ENCODE data around the gene CCNG2.
"Not testable (repeated sequence)": the region's sequence is repeated elsewhere in the genome, so short reads cannot be mapped to it uniquely, and the experiment has no call there.

The CCNG2 gene

DNA sequence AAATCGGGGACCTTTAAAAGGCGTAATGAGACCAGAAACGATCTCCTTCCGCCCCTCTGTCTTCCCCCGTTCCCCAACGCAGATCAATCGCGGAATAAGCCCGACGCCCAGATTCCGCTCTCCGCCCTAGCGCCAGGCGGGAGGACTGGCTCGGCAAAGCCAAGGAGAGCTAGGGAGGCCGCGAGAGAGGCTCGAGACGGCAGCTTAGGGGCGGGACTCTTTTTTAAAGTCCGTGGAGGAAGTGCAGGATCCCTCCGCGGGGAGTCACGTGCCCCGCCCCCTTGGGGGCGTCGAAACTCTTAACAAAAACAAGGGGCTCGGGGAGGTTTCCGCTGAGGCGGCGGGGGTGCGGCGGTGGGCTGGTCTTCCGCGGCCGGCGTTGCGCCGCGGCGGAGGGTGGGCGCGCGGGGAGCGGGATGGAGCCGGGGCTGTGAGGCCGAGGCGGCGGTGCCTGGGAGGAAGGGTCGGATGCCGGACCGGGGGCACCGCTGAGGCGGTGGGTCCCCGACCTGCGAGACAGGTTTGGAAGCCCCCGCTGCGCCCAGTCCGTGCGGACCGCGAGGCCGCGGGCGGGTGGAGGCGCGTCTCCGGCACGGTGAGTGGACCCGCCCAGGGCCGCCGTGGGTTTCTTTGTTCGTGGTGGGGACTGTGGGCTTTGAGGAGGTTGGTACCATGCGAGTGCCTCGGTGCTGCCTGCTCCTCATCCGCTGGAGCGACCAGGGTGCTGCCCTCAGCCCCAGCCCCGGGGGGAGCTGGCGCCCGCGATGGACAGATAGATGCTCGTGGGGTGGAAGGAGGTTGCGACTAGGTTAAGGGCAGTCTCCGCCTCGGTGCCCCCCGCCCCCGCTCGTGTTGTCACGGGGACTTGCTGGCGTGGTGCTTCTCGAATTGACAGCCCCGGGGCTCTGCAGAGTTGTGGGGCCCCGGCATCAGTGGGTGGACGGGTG is at the start of gene CCNG2:
CCNG2 (plus strand) TSS at position 296 of the 947 bp plus-strand sequence. CDS start 1,326 bp downstream, outside the sequence.
- DNase-seq (ENCODE audit: low read depth in 2 of 2), result peak; percentile 65 to 73

GRCh38 chr4:77110730-77111129 is 46.3 kb upstream of the CCNG2 start:
- DNase-seq (ENCODE audit: low read depth in 2 of 2), result no peak

DNA sequence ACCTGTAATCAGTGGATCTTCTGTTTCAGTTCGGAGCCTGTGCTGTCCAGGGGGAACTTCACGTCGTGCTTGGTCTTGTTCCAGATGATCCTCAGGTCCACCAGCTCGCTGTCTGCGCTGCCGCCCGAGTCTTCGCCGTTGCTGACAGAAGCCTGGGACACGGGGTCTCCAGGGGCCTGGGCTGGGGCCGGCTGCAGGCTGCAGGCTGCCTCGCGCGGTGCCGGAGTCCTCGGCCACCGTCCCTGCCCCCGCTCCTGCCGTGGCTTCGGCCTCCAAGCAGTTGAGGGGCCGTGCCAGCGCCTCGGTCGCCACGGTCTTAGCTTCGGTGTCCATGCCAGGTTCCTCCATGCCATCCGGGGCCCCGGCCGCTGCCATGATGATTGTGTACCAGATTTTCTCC is 43.9 kb upstream of the CCNG2 start:
- DNase-seq (ENCODE audit: low read depth in 2 of 2), result no peak

DNA sequence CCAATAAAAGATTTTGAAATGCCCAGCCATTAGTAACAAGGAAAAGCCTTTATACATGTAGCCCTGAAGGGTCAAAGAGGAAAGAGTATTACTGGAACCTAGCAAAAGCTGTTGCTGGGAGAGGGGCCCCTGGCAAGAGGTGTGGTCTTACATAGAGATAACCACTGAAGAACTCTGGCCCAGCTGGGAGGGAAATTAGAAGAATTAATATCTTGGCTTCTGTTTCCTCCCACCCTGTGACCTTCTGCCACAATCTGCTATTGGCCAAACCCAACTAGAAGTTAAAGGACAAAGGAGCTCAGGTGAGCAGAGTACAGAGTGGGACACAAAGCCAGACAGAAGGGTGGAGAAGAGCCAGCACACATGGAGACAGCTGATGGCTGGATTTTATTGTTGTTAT is 39.3 kb upstream of the CCNG2 start:
- DNase-seq (ENCODE audit: low read depth in 2 of 2), result no peak

DNA sequence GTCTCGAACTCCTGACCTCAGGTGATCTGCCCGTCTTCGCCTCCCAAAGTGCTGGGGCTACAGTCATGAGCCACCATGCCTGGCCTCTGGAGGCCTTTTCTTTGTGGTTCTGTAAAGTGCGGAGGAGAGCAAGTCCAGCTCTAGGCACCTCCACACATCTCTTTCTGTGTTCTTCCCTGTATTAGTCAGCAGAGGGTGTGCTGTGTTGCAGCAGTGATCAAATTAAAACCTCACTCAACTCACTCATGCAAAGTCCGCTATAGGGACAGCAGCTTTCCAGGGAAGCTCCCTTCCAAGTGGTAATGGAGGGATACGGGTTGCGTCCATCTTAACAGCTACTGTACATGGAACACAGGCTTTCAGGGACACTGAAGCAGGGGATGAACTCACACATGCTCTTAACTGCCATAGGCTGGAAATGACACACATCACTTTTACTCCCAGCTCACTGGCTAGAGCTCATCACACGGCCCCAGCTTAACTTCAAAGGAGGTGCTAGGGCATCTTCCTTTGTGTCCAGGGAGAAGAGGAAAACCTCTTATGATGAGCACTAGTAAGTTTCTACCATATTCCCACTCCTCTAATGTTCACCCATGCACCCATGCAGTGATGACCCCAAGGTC is 36.0 kb upstream of the CCNG2 start:
- DNase-seq (ENCODE audit: low read depth in 2 of 2), result no peak

GRCh38 chr4:77121736-77122240 is 35.2 kb upstream of the CCNG2 start:
- no peak for DNase-seq (ENCODE audit: low read depth in 2 of 2)

- DNase-seq (ENCODE audit: low read depth in 2 of 2), result no peak
Measured at GRCh38 chr4:77122656-77123055, 34.4 kb upstream of the CCNG2 start.

GRCh38 chr4:77123411-77123810 is 33.6 kb upstream of the CCNG2 start:
- DNase-seq (ENCODE audit: low read depth in 2 of 2), result no peak

- DNase-seq (ENCODE audit: low read depth in 2 of 2), result no peak
Measured at GRCh38 chr4:77124576-77124975, 32.4 kb upstream of the CCNG2 start.

- no peak for DNase-seq (ENCODE audit: low read depth in 2 of 2)
Measured at GRCh38 chr4:77125961-77126360, 31.0 kb upstream of the CCNG2 start.

GRCh38 chr4:77126809-77127208 is 30.2 kb upstream of the CCNG2 start:
- no peak for DNase-seq (ENCODE audit: low read depth in 2 of 2)

DNA sequence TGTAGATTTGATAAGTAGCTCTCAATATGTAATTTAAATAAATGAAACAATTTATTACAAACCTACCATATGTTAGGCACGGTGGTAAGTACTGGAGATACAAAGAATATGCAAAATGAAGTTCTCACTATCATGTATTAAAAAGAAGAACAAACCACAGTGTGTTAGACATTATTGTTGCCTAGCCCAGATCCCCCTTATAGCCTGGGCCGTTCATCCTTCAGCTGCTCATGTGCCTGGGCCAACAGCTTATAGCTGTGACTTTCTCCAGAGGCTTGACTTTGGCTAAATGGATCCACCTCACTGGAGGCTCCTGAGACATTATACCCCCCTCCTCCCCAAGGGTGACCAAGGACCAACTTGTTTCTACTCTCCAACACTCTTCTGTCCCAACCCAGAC is 29.8 kb upstream of the CCNG2 start:
- no peak for DNase-seq (ENCODE audit: low read depth in 2 of 2)

DNA sequence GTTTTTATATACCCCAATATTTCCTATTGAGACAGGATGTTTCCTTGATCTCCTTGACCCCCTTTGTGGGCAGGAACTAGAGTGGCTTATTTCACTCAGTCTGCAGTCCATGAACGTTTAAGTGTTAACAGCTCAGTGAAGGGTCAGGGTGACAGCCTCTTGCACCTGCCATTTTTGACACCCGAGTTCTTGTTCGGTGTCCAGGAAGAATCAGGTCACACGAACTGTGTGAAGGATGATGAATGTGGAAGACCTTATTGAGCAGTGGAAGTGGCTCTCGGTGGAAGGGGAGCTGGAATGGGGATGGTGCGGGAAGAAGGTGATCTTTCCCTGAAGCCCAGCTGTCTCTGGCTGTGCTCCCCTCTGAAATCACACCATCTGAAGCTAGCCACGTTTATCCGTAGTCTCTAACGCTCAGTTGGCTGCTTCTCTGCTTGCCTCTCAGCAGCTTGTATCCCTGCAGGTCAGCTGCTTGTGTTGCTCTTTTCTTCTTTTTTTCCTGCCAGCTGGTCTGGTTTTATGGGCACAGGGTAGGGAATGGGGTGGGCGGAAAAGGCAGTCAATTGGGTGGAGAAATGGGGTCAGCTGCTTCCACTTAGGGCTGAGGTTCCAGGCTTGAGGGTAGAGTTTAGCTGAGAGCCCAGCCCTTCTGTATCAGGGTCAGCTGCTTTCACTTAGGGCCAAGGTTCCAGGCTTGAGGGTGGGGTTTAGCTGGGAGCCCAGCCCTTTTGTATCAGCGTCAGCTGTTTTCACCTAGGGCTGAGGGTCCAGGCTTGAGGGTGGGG is 29.0 kb upstream of the CCNG2 start:
- DNase-seq (ENCODE audit: low read depth in 2 of 2), result no peak

GRCh38 chr4:77132652-77133312 is 24.2 kb upstream of the CCNG2 start:
- DNase-seq (ENCODE audit: low read depth in 2 of 2), result no peak

DNA sequence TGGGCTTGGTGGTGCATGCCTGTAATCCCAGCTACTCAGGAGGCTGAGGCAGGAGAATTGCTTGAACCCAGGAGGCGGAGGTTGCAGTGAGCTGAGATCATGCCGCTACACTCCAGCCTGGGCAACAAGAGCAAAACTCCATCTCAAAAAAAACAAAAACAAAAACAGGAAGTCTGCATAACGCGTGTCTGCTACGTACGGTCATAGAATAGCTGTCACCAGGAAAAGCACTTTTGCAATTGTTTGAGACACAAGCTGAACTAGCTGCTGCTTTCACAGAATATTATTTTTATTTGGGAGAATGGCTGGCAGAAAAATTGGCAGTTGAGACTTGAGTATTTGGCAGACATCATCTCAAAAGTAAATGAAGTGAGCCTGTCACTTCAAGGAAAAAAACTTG is 19.6 kb upstream of the CCNG2 start:
- not testable (repeated sequence) for DNase-seq (ENCODE audit: low read depth in 2 of 2)

- DNase-seq (ENCODE audit: low read depth in 2 of 2), result no peak
Measured at GRCh38 chr4:77141964-77142645, 14.9 kb upstream of the CCNG2 start.

- DNase-seq (ENCODE audit: low read depth in 2 of 2), result no peak
Measured at GRCh38 chr4:77142646-77143028, 14.4 kb upstream of the CCNG2 start.

DNA sequence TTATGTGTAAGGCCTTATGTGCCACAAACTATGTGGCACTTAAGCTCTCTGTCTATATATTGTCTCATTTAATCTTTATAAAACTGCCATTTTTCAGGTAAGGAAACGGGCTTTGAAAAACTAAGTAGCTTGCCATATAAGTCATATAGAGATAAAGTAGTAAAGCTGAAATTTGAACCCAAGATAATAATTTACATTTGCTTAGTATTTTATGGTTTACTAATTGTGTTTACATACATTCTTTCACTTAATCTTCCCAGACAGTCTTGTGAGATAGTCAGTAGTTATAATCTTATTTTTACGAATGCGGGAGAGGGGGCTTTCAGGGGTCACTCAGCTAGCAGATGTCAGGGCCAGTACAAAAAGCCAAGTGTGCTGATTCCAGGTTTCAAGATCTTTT is 13.9 kb upstream of the CCNG2 start:
- no peak for DNase-seq (ENCODE audit: low read depth in 2 of 2)

DNA sequence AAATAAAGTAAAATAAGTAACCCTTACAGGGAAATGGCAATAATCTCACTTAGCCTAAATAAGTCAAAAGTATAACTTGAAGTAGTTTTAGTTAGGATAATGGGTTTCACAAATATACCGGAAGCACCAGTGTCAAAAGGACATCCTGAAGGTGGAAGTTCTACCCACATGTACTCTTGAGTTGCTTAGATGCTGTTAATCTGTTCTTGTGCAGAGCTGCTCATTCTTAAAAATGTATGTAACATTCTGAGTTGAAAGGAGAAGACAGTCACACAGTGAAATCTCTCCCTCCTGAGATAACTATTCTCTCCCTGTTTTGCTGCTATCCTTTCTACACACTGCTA is 11.2 kb upstream of the CCNG2 start:
- no peak for DNase-seq (ENCODE audit: low read depth in 2 of 2)

- no peak for DNase-seq (ENCODE audit: low read depth in 2 of 2)
Measured at GRCh38 chr4:77146186-77147078, 10.6 kb upstream of the CCNG2 start.

Data from stimulated activated CD4-positive, alpha-beta T cell treated with anti-CD3 and anti-CD28 coated beads, Interleukin-12 subunit alpha, Interleukin-12 subunit beta, amount 100 ng/mL, for 24 hours (primary cell).